GM12891 (cell line): Measurements from ENCODE around the gene GABRA6.

Source experiments
- POLR2A ChIP-seq: IDR thresholded peaks from 2 replicates; pipeline ENCODE4 v1.6.1; 2011; ENCODE audit warnings: low read depth, low read length, control low read depth
- POLR2AphosphoS5 ChIP-seq: IDR thresholded peaks from 2 replicates; pipeline ENCODE4 v1.6.1; 2011; ENCODE audit warnings: low read depth, low read length, control low read depth
- POU2F2 ChIP-seq: IDR thresholded peaks from 2 replicates; pipeline ENCODE4 v1.6.1; 2011; ENCODE audit warnings: low read depth, mild to moderate bottlenecking, control low read depth, low read length, moderate library complexity
- SPI1 ChIP-seq: IDR thresholded peaks from 2 replicates; pipeline ENCODE4 v1.6.1; 2011; ENCODE audit warnings: low read depth, low read length, control low read depth
- TAF1 ChIP-seq: IDR thresholded peaks from 2 replicates; pipeline ENCODE4 v1.6.1; 2011; ENCODE audit warnings: low read depth, low read length, control low read depth

- TF ChIP-seq POLR2A (no peak), POLR2AphosphoS5 (no peak), TAF1 (no peak), SPI1 (no peak), POU2F2 (no peak)
These were observed 1.8 kb downstream of the GABRA6 start for GRCh38 chr5:161687316-161687715.
